Cardiac septum (tissue), 1 donor: ENCODE results near the gene KIAA1143. TPM values are rescaled to one million over a fixed set of nuclear protein-coding genes. Genes with fewer than 3 reads are reported as not detected.

Experiments used
- total RNA-seq: library from RNA; stranded (reverse); fragmentation: NEBNext Ultra II Directional; extraction: Animal tissue kit (Norgen Biotek cat#: 25700); gene quantifications from one replicate; pipeline ENCODE4 v1.2.1, GENCODE V29; 2021
- donor health status: DM: no; HTN: no; CAD: no.

Gene KIAA1143
- total RNA-seq, 1 donor from 2014 or later, result 24.0 TPM

Other genes starting within 250 kb of the KIAA1143 start
- 2.3 TPM for gene ZKSCAN7, start 206.4 kb downstream of the KIAA1143 start, total RNA-seq
- gene ZNF660, start 176.7 kb downstream of the KIAA1143 start, total RNA-seq, result 1.8 TPM
- 13.6 TPM for gene ZNF197, start 136.6 kb downstream of the KIAA1143 start, total RNA-seq
- gene ZNF35, start 112.9 kb downstream of the KIAA1143 start, total RNA-seq, result 6.6 TPM
- 3.9 TPM for gene ZNF502, start 49.0 kb downstream of the KIAA1143 start, total RNA-seq
- gene ZNF501, start 32.0 kb downstream of the KIAA1143 start, total RNA-seq, result 4.4 TPM
- gene KIF15, start 175 bp upstream of the KIAA1143 start, total RNA-seq, result 0.30 TPM
- gene TMEM42, start 100.3 kb upstream of the KIAA1143 start, total RNA-seq, result 10.5 TPM
- not detected for gene TGM4, start 113.0 kb upstream of the KIAA1143 start, total RNA-seq
- 43.8 TPM for gene ZDHHC3, start 214.6 kb upstream of the KIAA1143 start, total RNA-seq
- gene EXOSC7, start 214.6 kb upstream of the KIAA1143 start, total RNA-seq, result 29.6 TPM